Astrocyte (in vitro differentiated cells and primary cell): Measurements from ENCODE around the gene ADGRF1.

Experiments
- EZH2 ChIP-seq: IDR thresholded peaks from 2 replicates; pipeline ENCODE4 v1.6.1; 2012; ENCODE audit warnings: mild to moderate bottlenecking, low read length, inconsistent platforms; ENCODE audit not compliant: insufficient read depth
- TF ChIP-seq, protein P1 (sequence below): IDR thresholded peaks from 2 replicates; pipeline ENCODE4 v1.5.1; 2011; ENCODE audit warnings: low read depth, mild to moderate bottlenecking, inconsistent platforms, low read length, moderate library complexity; ENCODE audit not compliant: insufficient read depth

DNA sequence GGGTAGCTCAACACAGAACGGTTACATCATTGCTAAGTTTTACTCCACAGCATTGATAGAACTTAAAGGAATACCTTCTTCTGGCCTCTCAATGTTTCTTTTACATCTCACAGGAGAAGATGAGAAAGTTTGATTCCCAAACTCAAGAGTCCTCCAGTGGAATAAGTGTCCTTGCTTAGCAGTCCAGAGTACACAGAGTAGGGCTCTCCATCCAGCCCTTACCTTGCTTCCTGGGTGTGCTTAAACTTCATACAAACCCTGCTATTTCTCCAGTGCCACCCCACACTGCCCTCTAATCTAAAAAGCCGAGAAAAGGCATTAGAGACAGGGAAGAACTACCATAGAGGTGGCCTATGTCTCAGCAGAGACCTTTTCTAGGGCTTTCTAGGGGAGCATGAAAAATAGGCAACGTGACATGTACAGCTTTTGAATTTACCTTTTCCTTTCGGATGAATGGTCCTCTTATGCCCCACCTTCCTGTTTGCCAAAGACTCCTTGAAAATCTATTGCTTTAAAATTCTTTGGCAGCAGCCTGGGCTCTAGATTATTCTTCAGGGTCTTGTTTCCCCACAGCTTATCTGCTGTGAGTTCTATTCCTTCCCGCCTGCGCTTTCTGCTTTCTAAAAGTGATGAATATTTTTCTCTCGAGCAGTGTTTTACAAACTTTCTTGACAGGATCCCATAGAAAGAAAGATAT, 12.1 kb downstream of the ADGRF1 start:
- no peak for TF ChIP-seq EZH2
- TF ChIP-seq, protein P1, sequence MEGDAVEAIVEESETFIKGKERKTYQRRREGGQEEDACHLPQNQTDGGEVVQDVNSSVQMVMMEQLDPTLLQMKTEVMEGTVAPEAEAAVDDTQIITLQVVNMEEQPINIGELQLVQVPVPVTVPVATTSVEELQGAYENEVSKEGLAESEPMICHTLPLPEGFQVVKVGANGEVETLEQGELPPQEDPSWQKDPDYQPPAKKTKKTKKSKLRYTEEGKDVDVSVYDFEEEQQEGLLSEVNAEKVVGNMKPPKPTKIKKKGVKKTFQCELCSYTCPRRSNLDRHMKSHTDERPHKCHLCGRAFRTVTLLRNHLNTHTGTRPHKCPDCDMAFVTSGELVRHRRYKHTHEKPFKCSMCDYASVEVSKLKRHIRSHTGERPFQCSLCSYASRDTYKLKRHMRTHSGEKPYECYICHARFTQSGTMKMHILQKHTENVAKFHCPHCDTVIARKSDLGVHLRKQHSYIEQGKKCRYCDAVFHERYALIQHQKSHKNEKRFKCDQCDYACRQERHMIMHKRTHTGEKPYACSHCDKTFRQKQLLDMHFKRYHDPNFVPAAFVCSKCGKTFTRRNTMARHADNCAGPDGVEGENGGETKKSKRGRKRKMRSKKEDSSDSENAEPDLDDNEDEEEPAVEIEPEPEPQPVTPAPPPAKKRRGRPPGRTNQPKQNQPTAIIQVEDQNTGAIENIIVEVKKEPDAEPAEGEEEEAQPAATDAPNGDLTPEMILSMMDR, result no peak
